HepG2 (cell line): ENCODE measurements around the gene TP53BP2. TPM values are rescaled to one million over a fixed set of nuclear protein-coding genes. Genes with fewer than 3 reads are reported as not detected.

Experiments used
- ATAC-seq: fragments of 200-7000 bp; cut with Tn5 transposase; 3 replicates; pipeline ENCODE4 v1.9.1; 2020; ENCODE audit warnings: mild to moderate bottlenecking, moderate library complexity
- BruUV-seq: library from RNA; stranded (reverse); fragments of 400-500 nt; replicated peaks from 2 replicates; lab custom pipeline; 2021; lab: Mats Ljungman, UMichigan
- CTCF ChIA-PET: fragments of 300-600 bp; formaldehyde crosslinking; extraction: SDS; loops from one replicate; lab custom pipeline; 2021; ENCODE audit warnings: low total read pairs, inconsistent platforms, low intra/inter-chr PET ratio; lab: Yijun Ruan, JAX
- POLR2A ChIA-PET: fragments of 350-600 bp; sonication (Branson Sonifier 250); formaldehyde crosslinking; loops from one replicate; lab custom pipeline; 2020; ENCODE audit warnings: antibody characterized with exemption, inconsistent platforms; lab: Yijun Ruan, JAX
- DNase-seq: peaks from one replicate; pipeline ENCODE4 v3.0.0-alpha.2; 2015; ENCODE audit warnings: low spot score
- FAIRE-seq: peaks from 3 replicates; lab custom pipeline; 2011; peaks lifted over from hg19 to GRCh38; lab: Jason Lieb, UNC
- H2AFZ ChIP-seq: one replicate; pipeline ENCODE4 v1.6.1; 2011; ENCODE audit warnings: low read length, inconsistent platforms
- H3K27ac ChIP-seq: fragments of 300-600 bp; 3 replicates; pipeline ENCODE4 v1.8.0; 2011; ENCODE audit warnings: mixed run types, mild to moderate bottlenecking, mixed read lengths, low read length, inconsistent platforms; ENCODE audit not compliant: insufficient read depth; ENCODE audit errors: extremely low read length
- H3K27me3 ChIP-seq, 2 experiments: fragments of 200-600 bp in 1 of 2; 2 replicates in 1 of 2; 3 replicates in 1 of 2; pipeline versions ENCODE4 v1.6.0 to v1.8.0; 2011; ENCODE audit warnings: low read length in 2 of 2, mild to moderate bottlenecking in 2 of 2, moderate library complexity in 2 of 2, inconsistent platforms in 1 of 2; ENCODE audit not compliant: insufficient read depth in 2 of 2, control insufficient read depth in 1 of 2
- H3K36me3 ChIP-seq, 2 experiments: fragments of 200-600 bp in 1 of 2; replicated peaks in 1 of 2; 2 replicates in 1 of 2; 3 replicates in 1 of 2; pipeline versions ENCODE4 v1.5.1 to v1.8.0; 2011; ENCODE audit warnings: low read length in 2 of 2, inconsistent platforms in 1 of 2; ENCODE audit not compliant: insufficient read depth in 2 of 2, control insufficient read depth in 1 of 2
- H3K4me1 ChIP-seq: 2 replicates; pipeline ENCODE4 v1.5.1; 2012; ENCODE audit warnings: low read length, inconsistent platforms; ENCODE audit not compliant: insufficient read depth
- H3K4me2 ChIP-seq: 2 replicates; pipeline ENCODE4 v1.6.0; 2011; ENCODE audit warnings: low read depth, low read length, inconsistent platforms
- H3K4me3 ChIP-seq, 3 experiments: fragments of 200-600 bp in 1 of 3; sonication (generic), shearing (Covaris generic) in 1 of 3; replicated peaks in 1 of 3; 2 replicates each; pipeline ENCODE4 v1.5.1; 2011 to 2016; ENCODE audit warnings: low read length in 3 of 3, inconsistent platforms in 2 of 3, low read depth in 2 of 3, mild to moderate bottlenecking in 2 of 3, control low read depth in 1 of 3, mixed read lengths in 1 of 3; ENCODE audit not compliant: insufficient read depth in 1 of 3
- H3K79me2 ChIP-seq: one replicate; pipeline ENCODE4 v1.6.1; 2011; ENCODE audit warnings: low read length, inconsistent platforms; ENCODE audit not compliant: insufficient read depth
- H3K9ac ChIP-seq: 2 replicates; pipeline ENCODE4 v1.6.0; 2011; ENCODE audit warnings: mild to moderate bottlenecking, low read depth, low read length, inconsistent platforms; ENCODE audit not compliant: insufficient read depth
- H3K9me3 ChIP-seq: 2 replicates; pipeline ENCODE4 v1.5.1; 2012; ENCODE audit warnings: mild to moderate bottlenecking, low read length
- H4K20me1 ChIP-seq: 2 replicates; pipeline ENCODE4 v1.6.0; 2011; ENCODE audit warnings: inconsistent platforms, mild to moderate bottlenecking, low read length, moderate library complexity; ENCODE audit not compliant: insufficient read depth
- CSRNP2 ChIP-seq: sonication (generic); formaldehyde crosslinking; conservative IDR thresholded peaks from 2 replicates; pipeline ENCODE4 v1.8.0; 2022; ENCODE audit warnings: low read depth, missing genetic modification reagents
- MAFG ChIP-seq: sonication (generic); formaldehyde crosslinking; IDR thresholded peaks from 2 replicates; pipeline ENCODE4 v1.5.1; 2020; ENCODE audit warnings: mild to moderate bottlenecking, missing genetic modification reagents
- PHF20 ChIP-seq: sonication (generic); formaldehyde crosslinking; IDR thresholded peaks from 2 replicates; pipeline ENCODE4 v1.5.0; 2020; ENCODE audit warnings: mild to moderate bottlenecking, missing genetic modification reagents
- PLRG1 ChIP-seq: fragments of 450-650 bp; conservative IDR thresholded peaks from 2 replicates; pipeline ENCODE4 v1.6.1; 2016
- RBM22 ChIP-seq: fragments of 200-400 bp; formaldehyde crosslinking; optimal IDR thresholded peaks from 2 replicates; pipeline ENCODE3; 2017; ENCODE audit warnings: mild to moderate bottlenecking, low read length, moderate library complexity
- RCOR2 ChIP-seq: IDR thresholded peaks from 2 replicates; pipeline ENCODE4 v1.6.1; 2016; ENCODE audit warnings: missing biosample characterization, missing genetic modification reagents
- SOX13 ChIP-seq, 3 experiments: fragments of 450-650 bp in 1 of 3; sonication (generic) in 1 of 3; formaldehyde crosslinking in 1 of 3; IDR thresholded peaks in 2 of 3; conservative IDR thresholded peaks in 1 of 3; 2 replicates each; pipeline versions ENCODE4 v1.5.0 to v1.6.1; 2016 to 2020; ENCODE audit warnings: antibody characterized with exemption in 1 of 3, mild to moderate bottlenecking in 1 of 3, missing compliant biosample characterization in 1 of 3, missing genetic modification reagents in 1 of 3, moderate library complexity in 1 of 3
- SRSF4 ChIP-seq: fragments of 200-400 bp; formaldehyde crosslinking; IDR thresholded peaks from one replicate; pipeline ENCODE4 v1.6.1; 2018; ENCODE audit warnings: mild to moderate bottlenecking, low read depth, low read length, moderate library complexity; ENCODE audit not compliant: poor library complexity, severe bottlenecking
- ZBTB7A ChIP-seq: sonication (generic); formaldehyde crosslinking; IDR thresholded peaks from 2 replicates; pipeline ENCODE4 v1.8.0; 2022; ENCODE audit warnings: mild to moderate bottlenecking, missing genetic modification reagents
- ZFP62 ChIP-seq: sonication (generic); formaldehyde crosslinking; IDR thresholded peaks from 2 replicates; pipeline ENCODE4 v1.4.0; 2020; ENCODE audit warnings: missing genetic modification reagents
- ZNF180 ChIP-seq: sonication (generic); formaldehyde crosslinking; IDR thresholded peaks from 2 replicates; pipeline ENCODE4 v1.4.0; 2020; ENCODE audit warnings: low read depth, missing genetic modification reagents, borderline replicate concordance
- ZNF354B ChIP-seq: sonication (generic); formaldehyde crosslinking; IDR thresholded peaks from 2 replicates; pipeline ENCODE4 v1.8.0; 2022; ENCODE audit warnings: mild to moderate bottlenecking, missing genetic modification reagents
- ZNF709 ChIP-seq: sonication (generic); formaldehyde crosslinking; IDR thresholded peaks from 2 replicates; pipeline ENCODE4 v1.5.0; 2020; ENCODE audit warnings: mild to moderate bottlenecking, missing genetic modification reagents
- ZNF773 ChIP-seq: sonication (generic); formaldehyde crosslinking; IDR thresholded peaks from 2 replicates; pipeline ENCODE4 v1.4.0; 2020; ENCODE audit warnings: missing genetic modification reagents, borderline replicate concordance
- ZNF790 ChIP-seq: sonication (generic); formaldehyde crosslinking; IDR thresholded peaks from 2 replicates; pipeline ENCODE4 v1.8.0; 2022; ENCODE audit warnings: missing genetic modification reagents, mild to moderate bottlenecking, borderline replicate concordance
- WGBS: methylation state at CpG from one replicate; pipeline ENCODE4 v1.1.6; 2017; ENCODE audit warnings: low lambda C conversion rate; 5-methylcytosine and 5-hydroxymethylcytosine counted together
- in situ Hi-C: cut with HindIII; loops from 2 replicates; pipeline ENCODE4 v1.10.0; 2017; ENCODE audit warnings: low pct_unique_long_range_greater_than_20kb; ENCODE audit not compliant: extremely low pct_ligation_motif_present
- intact Hi-C: fragments of 100-400 bp; cut with micrococcal nuclease; formaldehyde crosslinking; loops from one replicate; pipeline ENCODE4 v1.10.0; 2022; ENCODE audit not compliant: unreplicated experiment
- polyA plus RNA-seq, 8 experiments: library from polyadenylated mRNA; depleted of rRNA in 3 of 8; stranded (reverse) in 7 of 8; unstranded in 1 of 8; fragments of >200 nt; fragmentation: Illumina TruSeq in 4 of 8; extraction: Trizol in 4 of 8; gene quantifications; 2 replicates each; pipeline versions ENCODE4 v1.2.1 to v1.2.3, GENCODE V29; 2011 to 2016; ENCODE audit warnings: low read depth in 4 of 8, missing spikeins in 1 of 8, mixed read lengths in 1 of 8; ENCODE audit not compliant: insufficient read depth in 1 of 8
- total RNA-seq, 5 experiments: library from RNA; depleted of rRNA; stranded (reverse); fragments of >200 nt; fragmentation: Illumina TruSeq; extraction: Trizol; gene quantifications; 2 replicates each; pipeline ENCODE4 v1.2.3, GENCODE V29; 2016; ENCODE audit warnings: low read depth in 1 of 5

The TP53BP2 gene
- total and polyA plus RNA-seq, 2 of the 13 experiments (the other 11 are each of a cell fraction or from before 2014, with no cell fraction given): 10.0 to 14.0 TPM

GRCh38 chr1:223836586-223836985, 9.2 kb downstream of the TP53BP2 start:
- no peaks in the 10 kb centered on the region for H3K9me3 ChIP-seq
- POLR2A ChIA-PET: interaction anchor here (1.4 kb wide), 1 partner anchor 10 kb away, joined by 9 read pairs; the partner anchor contains the start of gene TP53BP2
- no peaks in the 10 kb centered on the region for H3K27me3 ChIP-seq
- peaks cover 69% of the 10 kb centered on the region for H3K79me2 ChIP-seq
- H3K4me3 ChIP-seq: no peak overlapping the region
- no TSS peak for BruUV-seq
- H3K9ac ChIP-seq: no peak overlapping the region
- H3K27ac ChIP-seq: no peak overlapping the region
- H2AFZ ChIP-seq: no peak overlapping the region
- peaks cover 33% of the 10 kb centered on the region for H3K4me1 ChIP-seq
- DNase-seq (no peak), ATAC-seq (no peak), FAIRE-seq (no peak)
- intact Hi-C loops (no loop called here), in situ Hi-C loops (no loop called here)
- no peak for TF ChIP-seq SRSF4
- TF ChIP-seq ZFP62 (CRISPR knock-in tag): no peak
- no peak for TF ChIP-seq PLRG1
- CTCF ChIA-PET: no interaction called here
- no peaks in the 10 kb centered on the region for H3K36me3 ChIP-seq
- H4K20me1 ChIP-seq: peaks cover 19% of the 10 kb centered on the region
- H3K4me2 ChIP-seq: no peak overlapping the region
- WGBS: 69% methylated on average over 1 of the region's 1 CpG

- ATAC-seq (no peak), DNase-seq (no peak), FAIRE-seq (no peak)
- H3K4me3 ChIP-seq: no peak overlapping the region
- H3K4me2 ChIP-seq: no peak overlapping the region
- no peak overlapping the region for H3K27ac ChIP-seq
- no peaks in the 10 kb centered on the region for H3K36me3 ChIP-seq
- H3K9me3 ChIP-seq: no peaks in the 10 kb centered on the region
- H2AFZ ChIP-seq: no peak overlapping the region
- ChIA-PET CTCF (no interaction called here), POLR2A (no interaction called here)
- WGBS: 87% methylated on average over 2 of the region's 2 CpGs
- BruUV-seq: no TSS peak
- TF ChIP-seq ZNF790 (CRISPR knock-in tag): no peak
- TF ChIP-seq ZNF180: no peak
- TF ChIP-seq ZNF773: no peak
- TF ChIP-seq PHF20 (CRISPR knock-in tag): no peak
- TF ChIP-seq RBM22: no peak
- no peak for TF ChIP-seq ZNF709 (CRISPR knock-in tag)
- TF ChIP-seq ZNF354B (CRISPR knock-in tag): no peak
- no peak for TF ChIP-seq RCOR2
- TF ChIP-seq CSRNP2 (CRISPR knock-in tag): no peak
- TF ChIP-seq ZBTB7A (CRISPR knock-in tag): no peak
- no peak for TF ChIP-seq SOX13 (IDR thresholded peaks at IDR 0.05)
- no peak for TF ChIP-seq SOX13 (CRISPR knock-in tag; conservative IDR thresholded peaks at IDR 0.05 in 1 of 2, IDR thresholded peaks at IDR 0.05 in 1 of 2)
- TF ChIP-seq MAFG: no peak
- H3K4me1 ChIP-seq: peaks cover 33% of the 10 kb centered on the region
- H3K9ac ChIP-seq: no peak overlapping the region
- no peaks in the 10 kb centered on the region for H3K27me3 ChIP-seq
- H3K79me2 ChIP-seq: peaks cover 64% of the 10 kb centered on the region
- peaks cover 19% of the 10 kb centered on the region for H4K20me1 ChIP-seq
- intact Hi-C loops: no loop called here
- in situ Hi-C loops: no loop called here
Measured at GRCh38 chr1:223835754-223836153, 10.0 kb downstream of the TP53BP2 start.
